Measurements from ENCODE around the gene TMEM50B.

The TMEM50B gene

DNA sequence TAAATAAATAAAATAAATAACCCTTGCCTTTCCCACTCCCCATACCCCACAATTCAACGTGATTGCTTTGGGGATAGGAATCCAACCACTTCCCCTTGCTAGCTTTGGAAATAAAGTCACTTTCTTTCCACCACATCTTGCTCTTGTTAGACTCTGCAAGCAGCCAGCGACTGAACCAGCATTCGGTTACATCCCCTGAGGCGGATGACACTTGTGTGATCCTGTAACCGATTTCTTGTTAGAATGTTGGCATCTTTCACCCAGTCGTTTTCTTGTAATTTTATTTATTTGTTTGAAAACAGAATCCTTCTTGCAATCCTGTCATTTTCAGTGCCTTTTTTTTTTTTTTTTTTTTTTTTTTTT, 78.2 kb downstream of the TMEM50B start:
- DNase-seq (ENCODE audit: extremely low read depth in 1 of 2, low read depth in 1 of 2): no peak
